Right renal cortex interstitium (tissue), 3 donors: Measurements from ENCODE around the gene ANTXR1. TPM values are rescaled to one million over a fixed set of nuclear protein-coding genes. Genes with fewer than 3 reads are reported as not detected.

ENCODE experiments used
- DNase-seq, 3 donors: peaks; one replicate each; pipeline ENCODE4 v3.0.0-alpha.2; 2013; ENCODE audit warnings: low read depth in 3 of 3, low spot score in 2 of 3
- polyA plus RNA-seq, 3 donors: library from polyadenylated mRNA; unstranded; fragments of 120-200 nt; gene quantifications; one replicate each; pipeline ENCODE4 v1.2.1, GENCODE V29; 2013; ENCODE audit not compliant: insufficient read length in 3 of 3

The ANTXR1 gene
- polyA plus RNA-seq, 3 donors = 79.0 to 90.0 (median 86.1) TPM

DNA sequence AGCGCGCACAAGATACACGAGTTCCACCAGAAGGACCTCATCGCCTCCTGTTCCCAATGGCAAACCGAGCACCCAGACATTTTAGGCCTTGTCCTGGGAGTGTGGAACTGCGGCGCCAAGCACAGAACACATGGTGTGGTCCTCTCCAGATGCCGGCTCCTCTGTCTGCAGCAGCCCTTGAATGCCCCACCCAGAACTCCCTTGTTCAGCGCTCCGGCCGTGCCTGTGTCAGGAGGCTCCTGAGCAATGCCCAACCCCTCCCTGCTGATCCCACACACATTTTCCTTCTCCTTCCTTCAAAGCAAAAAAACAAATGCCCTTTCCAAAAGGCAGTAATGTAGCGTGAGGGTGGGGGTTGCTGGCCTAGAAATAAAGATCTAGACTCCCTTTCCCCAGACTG is 284.2 kb downstream of the ANTXR1 start:
- DNase-seq = no peak

- no peak for DNase-seq
These were observed 285.3 kb downstream of the ANTXR1 start for GRCh38 chr2:69298261-69298660.

GRCh38 chr2:69298862-69299261 is 285.9 kb downstream of the ANTXR1 start:
- no peak for DNase-seq

Other genes with a start within 250 kb of the ANTXR1 start
- not detected for gene BMP10, start 141.8 kb upstream of the ANTXR1 start, polyA plus RNA-seq
- gene GKN2, start 60.3 kb upstream of the ANTXR1 start, polyA plus RNA-seq = not detected
- gene GKN1, start 38.5 kb upstream of the ANTXR1 start, polyA plus RNA-seq = not detected